ENCODE data around the gene GUCY1B1.

DNA sequence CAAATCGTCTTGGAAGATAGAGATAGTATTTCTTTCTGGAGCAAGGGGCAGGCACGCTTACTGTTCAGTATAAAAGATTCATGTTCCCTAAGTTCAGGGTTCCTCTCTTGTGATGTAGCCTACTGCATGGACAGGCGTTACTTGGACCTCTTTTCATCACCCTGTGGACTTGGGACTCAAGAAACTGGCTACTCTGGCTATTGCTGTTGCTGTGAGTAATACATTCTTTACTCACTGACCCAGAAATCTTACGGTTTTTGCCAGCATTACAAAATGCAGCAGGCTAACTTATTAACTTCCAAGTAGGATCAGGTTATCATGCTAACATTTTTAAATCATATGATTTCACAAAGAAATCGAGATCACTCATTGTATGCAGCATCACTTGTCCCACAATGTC, 12.8 kb upstream of the GUCY1B1 start:
- TF ChIP-seq GATA2 (IDR thresholded peaks at IDR 0.05; ENCODE audit: low read depth, low read length) (no peak), GATA3 (IDR thresholded peaks at IDR 0.05; ENCODE audit: low read depth, low read length) (no peak)
